Fibroblast of skin of back (primary cell): ENCODE results near the gene TEKTIP1.

Source experiments
- DNase-seq: peaks from one replicate; pipeline ENCODE4 v3.0.0-alpha.2; 2013

Gene TEKTIP1

DNA sequence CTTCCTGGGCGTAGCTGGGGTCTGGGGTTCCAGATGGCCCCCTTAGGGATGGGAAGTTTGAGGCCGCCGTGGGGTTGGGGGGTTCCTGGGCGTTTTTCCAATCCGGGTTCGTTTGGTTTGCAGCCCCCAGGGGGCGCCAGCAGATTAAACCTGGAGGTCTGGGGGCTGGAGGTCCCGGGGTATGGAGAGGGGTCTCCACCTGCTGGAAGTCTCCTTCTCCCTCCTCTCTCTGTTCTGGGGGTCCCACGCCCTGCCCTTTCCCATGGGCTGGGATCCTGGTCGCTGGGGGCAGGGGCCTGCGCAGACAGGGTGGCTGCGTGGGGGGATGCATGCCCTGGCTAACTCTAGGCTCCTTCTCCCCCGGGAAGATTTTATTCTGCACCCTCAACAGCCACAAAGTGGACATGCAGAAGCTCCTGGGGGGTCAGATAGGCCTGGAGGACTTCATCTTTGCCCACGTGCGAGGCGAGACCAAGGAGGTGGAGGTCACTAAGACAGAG is 47.2 kb downstream of the TEKTIP1 start:
- no peak for DNase-seq

DNA sequence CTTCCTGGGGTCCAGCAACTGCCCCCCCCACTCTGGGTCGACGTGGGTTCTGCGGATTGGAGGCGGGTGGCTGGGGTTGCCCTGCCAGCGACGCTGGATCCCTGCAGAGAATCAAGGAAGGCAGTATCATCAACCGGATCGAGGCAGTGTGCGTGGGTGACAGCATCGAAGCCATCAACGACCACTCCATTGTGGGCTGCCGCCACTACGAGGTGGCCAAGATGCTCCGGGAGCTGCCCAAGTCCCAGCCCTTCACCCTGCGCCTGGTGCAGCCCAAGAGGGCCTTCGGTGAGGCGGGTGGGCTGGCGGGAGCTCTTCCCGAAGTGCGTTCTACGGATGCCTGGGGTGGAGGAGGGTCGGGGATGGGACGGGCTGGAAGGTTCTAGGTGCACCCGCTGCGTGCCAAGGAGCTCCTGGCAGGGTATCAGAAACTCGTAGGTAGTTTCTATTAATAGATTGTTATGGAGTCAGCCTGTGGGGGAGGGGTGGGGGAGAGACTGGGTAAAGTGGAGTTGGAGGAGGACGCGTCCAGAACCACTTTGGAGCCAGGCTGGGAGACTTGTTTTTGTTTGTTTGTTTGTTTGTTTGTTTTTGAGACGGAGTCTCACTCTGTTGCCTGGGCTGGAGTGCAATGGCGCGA is 47.9 kb downstream of the TEKTIP1 start:
- DNase-seq = no peak

DNA sequence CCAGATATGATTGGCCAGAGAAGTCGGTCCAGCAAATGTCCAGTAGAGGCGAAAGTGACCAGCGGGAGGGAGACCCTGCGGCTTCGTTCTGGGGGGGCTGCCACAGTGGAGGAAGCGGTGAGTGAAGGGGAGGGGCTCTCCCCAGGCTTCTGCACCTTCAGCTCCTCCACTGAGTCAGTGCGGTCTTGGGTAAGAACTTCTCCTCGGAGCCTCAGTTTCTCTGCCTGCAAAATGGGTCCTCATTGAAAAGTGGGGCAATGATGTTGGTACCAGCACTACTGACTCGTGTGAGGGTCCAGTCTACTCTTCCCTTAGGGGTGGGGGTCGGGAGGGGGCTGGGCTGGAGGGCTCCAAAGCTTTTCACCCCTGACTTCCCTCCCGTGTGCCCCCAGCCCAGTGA is 50.5 kb downstream of the TEKTIP1 start:
- DNase-seq = no peak

DNA sequence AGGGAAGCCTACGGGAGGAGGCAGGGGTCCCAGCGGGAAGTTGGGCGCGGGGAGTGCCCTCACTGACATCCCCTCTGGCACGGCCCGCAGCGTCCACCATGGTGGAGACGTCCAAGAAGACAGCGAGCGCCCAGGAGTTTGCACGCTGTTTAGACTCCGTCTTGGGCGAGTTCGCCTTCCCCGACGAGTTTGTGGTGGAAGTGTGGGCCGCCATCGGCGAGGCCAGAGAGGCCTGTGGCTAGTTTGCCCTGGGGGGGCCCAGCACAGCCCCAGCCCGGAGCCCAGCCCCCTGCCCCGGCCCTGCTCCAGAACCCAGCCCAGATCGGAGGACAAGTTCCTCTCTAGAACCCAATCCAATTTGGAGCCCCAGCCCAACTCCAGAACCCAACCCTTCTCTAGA is 51.0 kb downstream of the TEKTIP1 start:
- no peak for DNase-seq

DNA sequence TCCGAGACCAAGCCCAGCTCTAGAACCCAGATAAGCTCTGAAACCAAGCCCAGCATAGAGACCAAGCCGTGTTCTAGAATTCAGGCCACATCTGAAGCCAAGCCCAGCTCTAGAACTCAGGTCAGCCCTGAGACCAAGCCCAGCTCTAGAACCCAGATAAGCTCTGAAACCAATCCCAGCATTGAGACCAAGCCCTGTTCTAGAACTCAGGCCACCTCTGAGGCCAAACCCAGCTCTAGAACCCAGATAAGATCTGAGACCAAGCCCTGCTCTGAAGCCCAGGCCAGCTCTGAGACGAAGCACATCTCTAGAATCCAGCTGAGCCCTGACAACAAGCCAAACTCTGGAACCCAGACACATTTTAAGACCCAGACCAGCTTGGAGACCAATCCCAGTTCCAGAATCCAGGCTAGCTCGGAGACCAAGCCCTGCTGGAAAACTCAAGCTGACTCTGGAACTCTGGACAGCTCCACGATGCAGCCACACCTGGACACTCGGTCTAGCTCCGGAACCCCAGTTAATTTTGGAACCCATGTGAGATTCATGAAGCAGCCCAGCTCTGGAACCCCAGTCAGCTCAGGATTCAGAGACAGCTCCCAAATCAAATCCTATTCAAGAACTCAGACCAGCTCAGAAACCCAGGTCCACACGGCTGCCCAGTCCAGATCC is 52.2 kb downstream of the TEKTIP1 start:
- no peak for DNase-seq

DNA sequence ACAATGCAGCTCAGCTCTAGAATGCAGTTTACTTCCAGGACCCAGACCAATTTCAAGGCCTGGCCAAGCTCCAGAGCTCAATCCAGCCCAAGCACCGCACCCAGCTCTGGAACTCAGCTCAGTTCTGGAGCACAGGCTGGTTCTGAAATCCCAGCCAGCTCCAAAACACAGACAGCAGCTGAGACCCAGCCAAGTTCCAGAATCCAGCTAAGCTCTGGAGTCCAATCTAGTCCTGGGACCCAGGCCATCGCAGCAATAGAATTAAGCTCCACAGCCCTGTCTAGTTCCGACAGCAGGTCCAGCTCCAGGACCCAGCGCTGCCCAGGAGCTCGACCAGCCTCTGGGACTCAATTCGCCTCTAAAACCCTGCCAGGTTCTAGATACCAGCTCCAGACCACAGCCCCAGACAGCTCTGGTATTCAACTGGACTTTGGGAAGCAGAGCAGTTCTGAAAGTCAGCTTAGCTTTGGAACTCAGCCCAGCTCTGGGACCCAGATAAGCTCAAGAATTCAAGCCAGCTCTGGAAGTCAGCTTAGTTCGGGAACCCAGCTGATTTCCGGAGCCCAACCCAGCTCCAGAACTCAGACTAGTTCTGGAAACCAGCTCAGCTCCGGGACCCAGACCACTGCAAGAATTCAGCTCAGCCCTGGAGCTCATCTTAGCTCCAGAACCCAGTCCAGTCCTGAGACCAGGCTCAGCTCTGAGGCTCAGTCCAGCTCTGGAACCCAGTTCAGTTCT is 53.1 kb downstream of the TEKTIP1 start:
- no peak for DNase-seq

DNA sequence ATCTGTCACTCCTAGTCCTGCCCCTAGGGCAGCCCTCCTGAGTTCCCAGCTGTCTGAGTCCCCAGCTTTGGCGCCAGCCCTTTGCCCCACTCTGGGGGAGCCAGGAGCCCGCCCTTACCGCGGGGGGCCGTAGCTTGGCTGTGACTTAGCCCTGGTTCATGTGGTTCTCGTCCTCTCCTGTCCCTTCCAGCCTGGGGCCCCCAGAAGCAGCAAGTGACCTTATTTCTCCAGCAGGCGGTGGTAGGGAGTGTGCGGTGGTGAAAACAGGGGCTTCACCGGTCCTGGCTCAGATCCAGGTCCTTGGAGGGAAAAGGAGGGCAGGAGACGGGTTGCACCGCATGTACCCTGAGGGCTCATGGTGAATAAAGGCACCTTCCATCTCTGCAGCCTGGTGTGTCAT is 54.2 kb downstream of the TEKTIP1 start:
- DNase-seq = no peak
